Gastroesophageal sphincter (tissue), 4 donors: ENCODE measurements around the gene ARHGEF7. TPM values are rescaled to one million over a fixed set of nuclear protein-coding genes. Genes with fewer than 3 reads are reported as not detected.

Source experiments
- ATAC-seq: fragments of 150-250 bp; one replicate; pipeline ENCODE4 v1.9.1; 2016; ENCODE audit warnings: mild to moderate bottlenecking, moderate library complexity
- H3K27ac ChIP-seq, 4 donors: fragments of 200-600 bp; sonication (generic) in 3 of 4; 1 replicate in 3 of 4; 2 replicates in 1 of 4; pipeline ENCODE4 v1.5.1; 2016 to 2019
- H3K27me3 ChIP-seq: fragments of 200-600 bp; sonication (generic); one replicate; pipeline ENCODE4 v1.5.1; 2019
- H3K36me3 ChIP-seq, 2 donors: fragments of 200-600 bp; sonication (generic); one replicate each; pipeline ENCODE4 v1.5.1; 2019; ENCODE audit warnings: control low read depth in 1 of 2
- H3K4me1 ChIP-seq, 3 donors: fragments of 200-600 bp; sonication (generic); 1 replicate in 2 of 3; 2 replicates in 1 of 3; pipeline ENCODE4 v1.5.1; 2016 to 2019; ENCODE audit warnings: control low read depth in 2 of 3
- H3K4me3 ChIP-seq, 2 donors: fragments of 200-600 bp; sonication (generic); one replicate each; pipeline ENCODE4 v1.5.1; 2019; ENCODE audit warnings: mild to moderate bottlenecking in 1 of 2, moderate library complexity in 1 of 2
- H3K9me3 ChIP-seq, 3 donors: fragments of 200-600 bp; sonication (generic); one replicate each; pipeline ENCODE4 v1.5.1; 2017 to 2019; ENCODE audit warnings: control low read depth in 2 of 3
- CTCF ChIP-seq, 4 experiments: fragments of 200-600 bp in 2 of 4; fragments of 450-650 bp in 2 of 4; sonication (generic) in 1 of 4; IDR thresholded peaks; one replicate each; pipeline ENCODE4 v1.5.1; 2017 to 2019; ENCODE audit warnings: antibody characterized with exemption in 4 of 4, mild to moderate bottlenecking in 2 of 4, moderate library complexity in 2 of 4
- EP300 ChIP-seq: sonication (generic); formaldehyde crosslinking; IDR thresholded peaks from one replicate; pipeline ENCODE4 v1.6.1; 2017; ENCODE audit warnings: antibody characterized with exemption, mild to moderate bottlenecking
- POLR2A ChIP-seq, 2 donors: fragments of 450-650 bp; IDR thresholded peaks; one replicate each; pipeline ENCODE4 v1.6.1; 2017; ENCODE audit warnings: antibody characterized with exemption in 2 of 2, mild to moderate bottlenecking in 2 of 2, moderate library complexity in 1 of 2
- POLR2AphosphoS5 ChIP-seq: sonication (generic); formaldehyde crosslinking; IDR thresholded peaks from one replicate; pipeline ENCODE4 v1.6.1; 2017; ENCODE audit warnings: antibody characterized with exemption
- WGBS, 2 donors: methylation state at CpG; one replicate each; pipeline ENCODE4 v1.1.5; 2018; ENCODE audit warnings: low coverage in 1 of 2; 5-methylcytosine and 5-hydroxymethylcytosine counted together
- total RNA-seq, 4 donors: library from RNA; depleted of rRNA; stranded (reverse); fragments of >200 nt; gene quantifications; one replicate each; pipeline ENCODE4 v1.1.0, GENCODE V29; 2016

The ARHGEF7 gene
- total RNA-seq, 4 donors from 2014 or later = 23.3 to 78.6 (median 47.2) TPM

GRCh38 chr13:111206148-111206547, 91.0 kb downstream of the ARHGEF7 start:
- H3K4me3 ChIP-seq = no peak overlapping the region
- H3K36me3 ChIP-seq = peaks cover 0 to 4% of the 10 kb centered on the region in 2 donors
- no peak for ATAC-seq
- no peaks in the 10 kb centered on the region for H3K9me3 ChIP-seq
- peaks cover 5 to 77% (median 25%) of the 10 kb centered on the region in 3 donors for H3K4me1 ChIP-seq
- no peaks in the 10 kb centered on the region for H3K27me3 ChIP-seq
- no peak overlapping the region for H3K27ac ChIP-seq
- TF ChIP-seq POLR2A (IDR thresholded peaks at IDR 0.05) = no peak
- TF ChIP-seq CTCF (IDR thresholded peaks at IDR 0.05) = no peak
- no peak for TF ChIP-seq POLR2AphosphoS5
- TF ChIP-seq EP300 = no peak
- 86 to 91% methylated on average over 4 to 5 of the region's 12 CpGs for WGBS, 2 donors

GRCh38 chr13:111209613-111210012, 94.5 kb downstream of the ARHGEF7 start:
- Histone ChIP-seq H3K4me1 (peaks cover 0 to 65% (median 12%) of the 10 kb centered on the region in 3 donors), H3K9me3 (no peaks in the 10 kb centered on the region), H3K36me3 (peaks cover 0 to 4% of the 10 kb centered on the region in 2 donors), H3K4me3 (no peak overlapping the region), H3K27ac (peak overlapping the region in 1 of 4 donors; percentile 51), H3K27me3 (no peaks in the 10 kb centered on the region)
- TF ChIP-seq POLR2A (IDR thresholded peaks at IDR 0.05) (no peak), CTCF (IDR thresholded peaks at IDR 0.05) (no peak), POLR2AphosphoS5 (no peak), EP300 (no peak)
- no peak for ATAC-seq
- WGBS, 2 donors = 79% methylated on average over 2 of the region's 9 CpGs; no CpG with 5 or more reads in 1 of the 2 donors

GRCh38 chr13:111210091-111210490, 95.0 kb downstream of the ARHGEF7 start:
- TF ChIP-seq POLR2AphosphoS5 (no peak), CTCF (IDR thresholded peaks at IDR 0.05) (no peak)
- 48 to 64% methylated on average over 4 of the region's 4 CpGs for WGBS, 2 donors
- no peak for ATAC-seq
- peaks cover 0 to 63% (median 9%) of the 10 kb centered on the region in 3 donors for H3K4me1 ChIP-seq
- peaks cover 0 to 4% of the 10 kb centered on the region in 2 donors for H3K36me3 ChIP-seq
- H3K4me3 ChIP-seq = peak overlapping the region in 1 of 2 donors; percentile 11
- no peaks in the 10 kb centered on the region for H3K9me3 ChIP-seq
- H3K27me3 ChIP-seq = no peaks in the 10 kb centered on the region
- H3K27ac ChIP-seq = peak overlapping the region in 3 of 4 donors; percentile 22 to 51 (median 35)

- TF ChIP-seq POLR2AphosphoS5 (peak; percentile 25), CTCF (IDR thresholded peaks at IDR 0.05) (no peak)
- H3K27ac ChIP-seq = peak overlapping the region in 3 of 4 donors; percentile 22 to 51 (median 35)
- no peaks in the 10 kb centered on the region for H3K27me3 ChIP-seq
- peak; percentile 67 for ATAC-seq
- H3K9me3 ChIP-seq = no peaks in the 10 kb centered on the region
- H3K4me1 ChIP-seq = peaks cover 0 to 66% (median 9%) of the 10 kb centered on the region in 3 donors
- H3K36me3 ChIP-seq = peaks cover 0 to 4% of the 10 kb centered on the region in 2 donors
- H3K4me3 ChIP-seq = peak overlapping the region in 1 of 2 donors; percentile 11
- WGBS, 2 donors = 36 to 38% methylated on average over 14 to 15 of the region's 15 CpGs
Observed at GRCh38 chr13:111210544-111211469, 95.7 kb downstream of the ARHGEF7 start.
